Right atrium auricular region (tissue), 2 donors: ENCODE data around the gene MAP3K21. TPM values are rescaled to one million over a fixed set of nuclear protein-coding genes. Genes with fewer than 3 reads are reported as not detected.
A peak's percentile ranks its signal among the peaks of the same experiment; 100 is the strongest.

Source experiments
- DNase-seq: peaks from one replicate; pipeline ENCODE4 v3.0.0-alpha.2; 2019; ENCODE audit warnings: low spot score
- H3K27ac ChIP-seq, 2 donors: fragments of 200-600 bp; sonication (generic); 1 replicate in 1 of 2; 2 replicates in 1 of 2; pipeline ENCODE4 v1.5.1; 2016 to 2019
- H3K27me3 ChIP-seq, 2 donors: fragments of 200-600 bp; sonication (generic); one replicate each; pipeline versions ENCODE4 v1.5.1 to v1.6.0; 2017 to 2019
- H3K36me3 ChIP-seq: fragments of 200-600 bp; sonication (generic); one replicate; pipeline ENCODE4 v1.5.1; 2016
- H3K4me1 ChIP-seq, 2 donors: fragments of 200-600 bp; sonication (generic); one replicate each; pipeline versions ENCODE4 v1.5.1 to v1.6.0; 2017 to 2019
- H3K4me3 ChIP-seq, 2 donors: fragments of 200-600 bp; sonication (generic); 1 replicate in 1 of 2; 2 replicates in 1 of 2; pipeline ENCODE4 v1.5.1; 2017 to 2019; ENCODE audit warnings: mild to moderate bottlenecking in 1 of 2, moderate library complexity in 1 of 2
- H3K9me3 ChIP-seq, 2 donors: fragments of 200-600 bp; sonication (generic); one replicate each; pipeline ENCODE4 v1.5.1; 2019
- total RNA-seq, 2 donors: library from RNA; depleted of rRNA; stranded (reverse); fragments of >200 nt; gene quantifications; one replicate each; pipeline ENCODE4 v1.1.0, GENCODE V29; 2016
- TF ChIP-seq, protein P1 (sequence below), 2 donors: fragments of 200-600 bp; sonication (generic); IDR thresholded peaks; one replicate each; pipeline ENCODE4 v1.5.1; 2019; ENCODE audit warnings: antibody characterized with exemption in 2 of 2

MAP3K21 gene
- total RNA-seq, 2 donors from 2014 or later: 1.2 to 1.4 TPM

DNA sequence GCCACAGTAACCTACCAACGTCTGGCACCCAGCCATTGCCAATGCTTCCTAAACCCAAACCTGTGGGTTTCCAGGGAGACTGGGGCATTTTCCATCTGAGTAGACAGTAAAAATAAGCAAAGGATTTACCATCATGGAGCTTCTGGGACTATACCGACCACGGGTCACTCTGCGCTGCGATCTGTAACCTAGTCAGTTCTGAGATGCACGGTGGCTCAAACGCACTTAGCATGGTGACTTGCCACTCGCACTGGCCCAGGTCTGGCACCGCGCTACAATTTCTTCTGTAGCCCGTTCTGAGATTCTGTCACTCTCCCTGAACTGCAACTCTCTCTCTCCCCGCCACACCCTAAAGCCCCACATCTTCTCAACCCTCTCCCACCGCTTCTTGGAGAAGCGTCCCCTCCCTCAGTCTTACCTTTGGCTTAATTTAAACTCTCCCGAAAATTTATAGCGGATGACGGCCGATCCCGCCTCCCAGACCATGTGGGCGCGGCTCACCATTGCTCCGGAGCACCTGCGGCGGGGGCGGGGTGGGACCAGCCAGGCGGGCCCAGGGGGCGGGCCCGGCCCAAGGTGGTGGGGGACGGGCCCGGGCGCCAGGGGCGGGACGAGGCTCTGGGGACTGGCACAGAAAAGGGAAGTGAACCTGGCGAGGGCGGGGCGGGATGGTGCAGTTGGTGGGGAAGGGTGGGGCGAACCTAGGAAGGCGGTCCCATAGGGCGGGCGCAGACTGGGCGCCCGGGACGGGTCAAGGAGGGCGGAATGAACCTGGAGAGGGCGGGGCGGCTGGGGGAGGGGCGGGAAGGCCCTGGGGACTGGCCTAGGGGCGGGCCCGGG, 493 bp upstream of the MAP3K21 start:
- Histone ChIP-seq H3K4me3 (peak overlapping the region; percentile 50 to 68), H3K27ac (peak overlapping the region; percentile 54 to 58)
- TF ChIP-seq, protein P1, sequence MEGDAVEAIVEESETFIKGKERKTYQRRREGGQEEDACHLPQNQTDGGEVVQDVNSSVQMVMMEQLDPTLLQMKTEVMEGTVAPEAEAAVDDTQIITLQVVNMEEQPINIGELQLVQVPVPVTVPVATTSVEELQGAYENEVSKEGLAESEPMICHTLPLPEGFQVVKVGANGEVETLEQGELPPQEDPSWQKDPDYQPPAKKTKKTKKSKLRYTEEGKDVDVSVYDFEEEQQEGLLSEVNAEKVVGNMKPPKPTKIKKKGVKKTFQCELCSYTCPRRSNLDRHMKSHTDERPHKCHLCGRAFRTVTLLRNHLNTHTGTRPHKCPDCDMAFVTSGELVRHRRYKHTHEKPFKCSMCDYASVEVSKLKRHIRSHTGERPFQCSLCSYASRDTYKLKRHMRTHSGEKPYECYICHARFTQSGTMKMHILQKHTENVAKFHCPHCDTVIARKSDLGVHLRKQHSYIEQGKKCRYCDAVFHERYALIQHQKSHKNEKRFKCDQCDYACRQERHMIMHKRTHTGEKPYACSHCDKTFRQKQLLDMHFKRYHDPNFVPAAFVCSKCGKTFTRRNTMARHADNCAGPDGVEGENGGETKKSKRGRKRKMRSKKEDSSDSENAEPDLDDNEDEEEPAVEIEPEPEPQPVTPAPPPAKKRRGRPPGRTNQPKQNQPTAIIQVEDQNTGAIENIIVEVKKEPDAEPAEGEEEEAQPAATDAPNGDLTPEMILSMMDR (IDR thresholded peaks at IDR 0.05): no peak

DNA sequence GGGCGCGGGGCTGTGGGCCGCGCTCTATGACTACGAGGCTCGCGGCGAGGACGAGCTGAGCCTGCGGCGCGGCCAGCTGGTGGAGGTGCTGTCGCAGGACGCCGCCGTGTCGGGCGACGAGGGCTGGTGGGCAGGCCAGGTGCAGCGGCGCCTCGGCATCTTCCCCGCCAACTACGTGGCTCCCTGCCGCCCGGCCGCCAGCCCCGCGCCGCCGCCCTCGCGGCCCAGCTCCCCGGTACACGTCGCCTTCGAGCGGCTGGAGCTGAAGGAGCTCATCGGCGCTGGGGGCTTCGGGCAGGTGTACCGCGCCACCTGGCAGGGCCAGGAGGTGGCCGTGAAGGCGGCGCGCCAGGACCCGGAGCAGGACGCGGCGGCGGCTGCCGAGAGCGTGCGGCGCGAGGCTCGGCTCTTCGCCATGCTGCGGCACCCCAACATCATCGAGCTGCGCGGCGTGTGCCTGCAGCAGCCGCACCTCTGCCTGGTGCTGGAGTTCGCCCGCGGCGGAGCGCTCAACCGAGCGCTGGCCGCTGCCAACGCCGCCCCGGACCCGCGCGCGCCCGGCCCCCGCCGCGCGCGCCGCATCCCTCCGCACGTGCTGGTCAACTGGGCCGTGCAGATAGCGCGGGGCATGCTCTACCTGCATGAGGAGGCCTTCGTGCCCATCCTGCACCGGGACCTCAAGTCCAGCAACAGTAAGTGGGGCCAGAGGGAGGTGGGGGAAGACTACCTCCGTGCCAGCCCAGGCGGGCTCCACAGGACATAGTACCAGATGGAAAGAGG, 808 bp downstream of the MAP3K21 start:
- no peaks in the 10 kb centered on the region for H3K27me3 ChIP-seq
- peak overlapping the region; percentile 50 to 68 for H3K4me3 ChIP-seq
- no peak for DNase-seq
- no peaks in the 10 kb centered on the region for H3K9me3 ChIP-seq
- H3K36me3 ChIP-seq: no peaks in the 10 kb centered on the region
- peak overlapping the region; percentile 45 to 54 for H3K27ac ChIP-seq
- H3K4me1 ChIP-seq: peaks cover 0 to 18% of the 10 kb centered on the region in 2 donors
- TF ChIP-seq, protein P1 (IDR thresholded peaks at IDR 0.05): no peak

More for the DNA sequence above, 493 bp upstream of the MAP3K21 start:
- DNase-seq: peak; percentile 67
- Histone ChIP-seq H3K4me1 (peaks cover 0 to 18% of the 10 kb centered on the region in 2 donors), H3K36me3 (no peaks in the 10 kb centered on the region), H3K9me3 (no peaks in the 10 kb centered on the region), H3K27me3 (no peaks in the 10 kb centered on the region)

GRCh38 chr1:233331676-233332519, 4.4 kb downstream of the MAP3K21 start:
- no peaks in the 10 kb centered on the region for H3K27me3 ChIP-seq

GRCh38 chr1:233333086-233333485, 5.6 kb downstream of the MAP3K21 start:
- TF ChIP-seq, protein P1 (IDR thresholded peaks at IDR 0.05): no peak
- Histone ChIP-seq H3K4me3 (no peak overlapping the region), H3K4me1 (peaks cover 0 to 10% of the 10 kb centered on the region in 2 donors), H3K27me3 (no peaks in the 10 kb centered on the region), H3K27ac (no peak overlapping the region), H3K9me3 (no peaks in the 10 kb centered on the region), H3K36me3 (no peaks in the 10 kb centered on the region)
- DNase-seq: no peak

More at GRCh38 chr1:233331676-233332519, 4.4 kb downstream of the MAP3K21 start:
- no peak for DNase-seq
- Histone ChIP-seq H3K4me3 (no peak overlapping the region), H3K4me1 (peaks cover 0 to 18% of the 10 kb centered on the region in 2 donors), H3K27ac (no peak overlapping the region), H3K9me3 (no peaks in the 10 kb centered on the region), H3K36me3 (no peaks in the 10 kb centered on the region)
- TF ChIP-seq, protein P1 (IDR thresholded peaks at IDR 0.05): no peak

DNA sequence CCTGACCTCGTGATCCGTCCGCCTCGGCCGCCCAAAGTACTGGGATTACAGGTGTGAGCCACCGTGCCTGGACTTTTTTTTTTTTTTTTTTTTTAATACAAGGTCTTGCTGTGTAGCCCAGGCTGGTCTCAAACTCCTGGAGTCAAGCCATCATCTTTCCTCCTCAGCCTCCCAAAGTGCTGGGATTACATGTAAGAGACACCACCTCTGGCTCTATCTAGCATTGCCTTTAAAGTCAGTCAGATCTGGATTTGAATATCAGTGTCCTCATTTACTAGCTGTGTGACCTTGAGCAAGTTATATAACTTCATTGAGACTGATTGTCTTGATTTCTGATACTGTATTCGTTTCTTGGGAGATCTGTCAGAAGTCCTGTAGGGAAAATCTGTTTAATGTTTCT, 6.6 kb downstream of the MAP3K21 start:
- Histone ChIP-seq H3K27ac (no peak overlapping the region), H3K4me1 (no peaks in the 10 kb centered on the region), H3K27me3 (no peaks in the 10 kb centered on the region), H3K9me3 (no peaks in the 10 kb centered on the region), H3K36me3 (no peaks in the 10 kb centered on the region), H3K4me3 (no peak overlapping the region)
- TF ChIP-seq, protein P1 (IDR thresholded peaks at IDR 0.05): no peak
- no peak for DNase-seq
